Measurements from ENCODE around the gene SMAP2. TPM values are rescaled to one million over a fixed set of nuclear protein-coding genes. Genes with fewer than 3 reads are reported as not detected.
"Not testable (repeated sequence)": the region's sequence is repeated elsewhere in the genome, so short reads cannot be mapped to it uniquely, and the experiment has no call there.

Gene SMAP2
- total RNA-seq, 1 donor from 2014 or later: 12.7 TPM

DNA sequence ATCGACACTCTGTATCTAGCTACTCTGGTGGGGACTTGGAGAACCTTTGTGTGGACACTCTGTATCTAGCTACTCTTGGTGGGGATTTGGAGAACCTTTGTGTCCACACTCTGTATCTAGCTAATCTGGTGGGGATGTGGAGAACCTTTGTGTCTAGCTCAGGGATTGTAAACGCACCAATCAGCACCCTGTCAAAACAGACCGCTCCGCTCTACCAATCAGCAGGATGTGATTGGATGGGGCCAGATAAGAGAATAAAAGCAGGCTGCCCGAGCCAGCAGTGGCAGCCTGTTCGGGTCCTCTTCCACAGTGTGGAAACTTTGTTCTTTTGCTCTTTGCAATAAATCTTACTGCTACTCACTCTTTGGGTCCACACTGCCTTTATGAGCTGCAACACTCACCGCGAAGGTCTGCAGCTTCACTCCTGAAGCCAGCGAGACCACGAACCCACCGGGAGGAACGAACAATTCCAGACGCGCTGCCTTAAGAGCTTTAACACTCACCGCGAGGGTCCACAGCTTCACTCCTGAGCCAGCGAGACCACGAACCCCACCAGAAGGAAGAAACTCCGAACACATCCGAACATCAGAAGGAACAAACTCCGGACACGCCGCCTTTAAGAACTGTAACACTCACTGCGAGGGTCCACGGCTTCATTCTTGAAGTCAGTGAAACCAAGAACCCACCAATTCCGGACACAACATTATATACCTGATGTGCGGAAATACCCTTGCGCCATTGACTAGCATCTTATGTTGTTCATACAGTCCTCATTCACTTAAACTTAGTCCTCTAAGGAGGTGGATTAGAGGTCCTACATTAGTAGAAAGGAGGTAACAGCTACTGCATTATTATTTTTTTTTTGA, 15.2 kb downstream of the SMAP2 start:
- not testable (repeated sequence) for DNase-seq (ENCODE audit: extremely low spot score, unreplicated experiment); H3K27ac Mint-ChIP-seq (ENCODE audit: unreplicated experiment); H3K27me3 Mint-ChIP-seq (ENCODE audit: unreplicated experiment); H3K4me3 Mint-ChIP-seq (ENCODE audit: unreplicated experiment); H3K36me3 Mint-ChIP-seq (ENCODE audit: unreplicated experiment); H3K9me3 Mint-ChIP-seq (ENCODE audit: unreplicated experiment)
- peaks cover 27% of the 10 kb centered on the region for H3K4me1 Mint-ChIP-seq (ENCODE audit: unreplicated experiment)

DNA sequence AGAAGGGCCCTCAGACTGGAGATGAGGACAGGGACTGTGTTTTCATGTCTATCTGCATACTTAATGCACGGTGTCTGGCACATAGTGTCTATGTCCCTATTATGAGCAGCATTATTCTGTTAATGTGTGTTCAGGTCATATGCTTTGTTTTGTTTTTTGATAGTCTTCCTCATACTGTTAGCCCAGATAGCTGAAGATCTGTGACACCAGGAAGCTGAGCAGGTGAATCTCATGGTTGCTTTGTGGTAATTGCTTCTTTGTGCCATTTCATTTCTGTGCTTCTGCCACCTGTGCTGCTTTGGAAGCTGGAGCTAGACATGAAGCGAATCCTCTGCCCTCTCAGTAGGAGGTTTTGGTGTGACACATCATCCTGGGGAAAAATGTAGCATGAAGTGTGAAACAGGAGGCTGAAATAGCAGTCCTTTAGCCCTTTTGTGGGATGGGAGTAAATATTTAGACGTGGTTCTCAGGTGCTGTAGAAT, 15.8 kb downstream of the SMAP2 start:
- peaks cover 26% of the 10 kb centered on the region for H3K4me1 Mint-ChIP-seq (ENCODE audit: unreplicated experiment)
- DNase-seq (ENCODE audit: extremely low spot score, unreplicated experiment): no peak
- H3K9me3 Mint-ChIP-seq (ENCODE audit: unreplicated experiment): no peaks in the 10 kb centered on the region
- TF ChIP-seq, protein P1, sequence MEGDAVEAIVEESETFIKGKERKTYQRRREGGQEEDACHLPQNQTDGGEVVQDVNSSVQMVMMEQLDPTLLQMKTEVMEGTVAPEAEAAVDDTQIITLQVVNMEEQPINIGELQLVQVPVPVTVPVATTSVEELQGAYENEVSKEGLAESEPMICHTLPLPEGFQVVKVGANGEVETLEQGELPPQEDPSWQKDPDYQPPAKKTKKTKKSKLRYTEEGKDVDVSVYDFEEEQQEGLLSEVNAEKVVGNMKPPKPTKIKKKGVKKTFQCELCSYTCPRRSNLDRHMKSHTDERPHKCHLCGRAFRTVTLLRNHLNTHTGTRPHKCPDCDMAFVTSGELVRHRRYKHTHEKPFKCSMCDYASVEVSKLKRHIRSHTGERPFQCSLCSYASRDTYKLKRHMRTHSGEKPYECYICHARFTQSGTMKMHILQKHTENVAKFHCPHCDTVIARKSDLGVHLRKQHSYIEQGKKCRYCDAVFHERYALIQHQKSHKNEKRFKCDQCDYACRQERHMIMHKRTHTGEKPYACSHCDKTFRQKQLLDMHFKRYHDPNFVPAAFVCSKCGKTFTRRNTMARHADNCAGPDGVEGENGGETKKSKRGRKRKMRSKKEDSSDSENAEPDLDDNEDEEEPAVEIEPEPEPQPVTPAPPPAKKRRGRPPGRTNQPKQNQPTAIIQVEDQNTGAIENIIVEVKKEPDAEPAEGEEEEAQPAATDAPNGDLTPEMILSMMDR (IDR thresholded peaks at IDR 0.05): no peak
- no peak overlapping the region for H3K27ac Mint-ChIP-seq (ENCODE audit: unreplicated experiment)
- H3K27me3 Mint-ChIP-seq (ENCODE audit: unreplicated experiment): no peaks in the 10 kb centered on the region
- H3K36me3 Mint-ChIP-seq (ENCODE audit: unreplicated experiment): peaks cover 4% of the 10 kb centered on the region
- no peak overlapping the region for H3K4me3 Mint-ChIP-seq (ENCODE audit: unreplicated experiment)

DNA sequence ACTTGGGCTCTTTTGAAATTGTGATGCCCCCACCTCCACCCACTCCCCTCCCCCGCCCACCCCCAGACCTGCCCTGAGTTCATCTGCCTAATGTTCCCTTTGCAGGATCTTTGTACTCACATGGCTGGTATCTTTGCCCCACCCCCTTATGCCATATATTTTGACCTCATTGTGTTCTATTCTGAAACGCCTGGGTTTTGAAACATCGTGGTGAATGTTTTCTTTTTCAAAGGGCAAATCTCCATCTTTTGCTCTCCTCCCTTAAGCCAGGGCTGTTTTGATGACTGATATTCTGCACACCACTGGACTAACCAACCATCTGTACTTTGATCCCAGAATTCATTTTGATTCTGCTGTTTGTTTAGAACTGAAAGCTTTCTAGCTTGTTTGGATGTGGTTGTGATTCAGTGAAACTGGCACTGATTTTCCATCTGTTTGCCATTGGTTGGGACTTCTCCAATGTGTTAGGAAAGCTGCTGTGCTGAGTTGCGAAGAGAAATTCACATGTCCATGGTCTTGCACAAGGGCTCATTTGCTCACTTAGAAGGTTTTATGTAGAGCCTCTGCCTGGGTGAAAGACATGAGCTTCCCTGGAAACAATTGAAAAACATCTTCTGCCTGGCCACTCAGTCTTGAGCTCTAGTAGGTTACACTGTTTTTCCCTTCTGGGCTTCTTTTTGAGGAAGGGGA, 16.5 kb downstream of the SMAP2 start:
- no peaks in the 10 kb centered on the region for H3K9me3 Mint-ChIP-seq (ENCODE audit: unreplicated experiment)
- no peak for DNase-seq (ENCODE audit: extremely low spot score, unreplicated experiment)
- no peak overlapping the region for H3K27ac Mint-ChIP-seq (ENCODE audit: unreplicated experiment)
- no peaks in the 10 kb centered on the region for H3K27me3 Mint-ChIP-seq (ENCODE audit: unreplicated experiment)
- no peak overlapping the region for H3K4me3 Mint-ChIP-seq (ENCODE audit: unreplicated experiment)
- H3K4me1 Mint-ChIP-seq (ENCODE audit: unreplicated experiment): peaks cover 29% of the 10 kb centered on the region
- H3K36me3 Mint-ChIP-seq (ENCODE audit: unreplicated experiment): peaks cover 4% of the 10 kb centered on the region
- TF ChIP-seq, protein P1 (IDR thresholded peaks at IDR 0.05): no peak

DNA sequence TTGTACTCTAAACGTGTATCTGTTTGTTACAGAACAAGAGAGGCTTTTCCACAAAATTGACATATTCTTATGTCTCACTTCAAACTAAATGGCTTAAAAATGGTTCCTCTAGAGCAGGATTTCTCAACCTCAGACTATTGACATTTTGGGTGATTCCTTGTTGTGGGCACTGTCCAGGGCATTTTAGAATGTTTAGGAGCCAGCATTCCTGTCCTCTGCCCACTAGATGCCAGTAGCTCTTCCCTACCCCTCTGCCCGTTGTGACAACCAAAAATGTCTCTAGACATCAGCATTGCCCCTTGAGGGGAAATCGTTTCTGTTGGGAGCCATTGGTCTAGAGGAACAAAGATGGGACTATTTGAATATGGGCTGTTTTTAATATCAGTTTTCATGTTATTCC, 17.3 kb downstream of the SMAP2 start:
- DNase-seq (ENCODE audit: extremely low spot score, unreplicated experiment): no peak
- Mint-ChIP-seq H3K9me3 (ENCODE audit: unreplicated experiment) (no peaks in the 10 kb centered on the region), H3K4me1 (ENCODE audit: unreplicated experiment) (peaks cover 27% of the 10 kb centered on the region), H3K27me3 (ENCODE audit: unreplicated experiment) (no peaks in the 10 kb centered on the region), H3K36me3 (ENCODE audit: unreplicated experiment) (peaks cover 4% of the 10 kb centered on the region), H3K4me3 (ENCODE audit: unreplicated experiment) (no peak overlapping the region), H3K27ac (ENCODE audit: unreplicated experiment) (no peak overlapping the region)
- TF ChIP-seq, protein P1 (IDR thresholded peaks at IDR 0.05): no peak

DNA sequence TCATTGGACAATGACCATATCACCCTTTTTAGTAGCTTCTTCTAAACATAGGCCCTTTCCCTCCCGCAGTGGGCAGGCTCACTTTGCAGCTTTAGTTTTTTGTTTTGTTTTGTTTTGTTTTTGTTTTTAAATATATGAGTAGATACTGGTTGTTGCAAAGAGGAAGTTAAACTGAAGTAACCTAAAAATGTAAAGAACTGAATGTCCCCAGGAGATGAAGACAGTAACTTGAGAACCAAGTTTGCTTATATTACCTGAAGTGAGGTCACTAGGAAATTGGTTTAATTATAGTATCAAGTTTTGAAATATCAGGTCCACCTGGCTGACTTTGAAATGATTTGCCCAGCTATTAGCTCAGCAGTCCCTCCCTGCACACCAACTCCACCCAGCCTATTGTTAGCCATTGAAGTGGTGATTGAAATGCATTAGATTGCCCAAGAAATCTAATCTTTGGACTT, 18.2 kb downstream of the SMAP2 start:
- Mint-ChIP-seq H3K4me3 (ENCODE audit: unreplicated experiment) (no peak overlapping the region), H3K27me3 (ENCODE audit: unreplicated experiment) (no peaks in the 10 kb centered on the region), H3K4me1 (ENCODE audit: unreplicated experiment) (peaks cover 23% of the 10 kb centered on the region), H3K36me3 (ENCODE audit: unreplicated experiment) (peaks cover 4% of the 10 kb centered on the region), H3K27ac (ENCODE audit: unreplicated experiment) (no peak overlapping the region), H3K9me3 (ENCODE audit: unreplicated experiment) (no peaks in the 10 kb centered on the region)
- no peak for DNase-seq (ENCODE audit: extremely low spot score, unreplicated experiment)
- TF ChIP-seq, protein P1 (IDR thresholded peaks at IDR 0.05): no peak
